Measurements from ENCODE around the gene ZBTB7B.
A peak's percentile ranks its signal among the peaks of the same experiment; 100 is the strongest.

ZBTB7B gene

DNA sequence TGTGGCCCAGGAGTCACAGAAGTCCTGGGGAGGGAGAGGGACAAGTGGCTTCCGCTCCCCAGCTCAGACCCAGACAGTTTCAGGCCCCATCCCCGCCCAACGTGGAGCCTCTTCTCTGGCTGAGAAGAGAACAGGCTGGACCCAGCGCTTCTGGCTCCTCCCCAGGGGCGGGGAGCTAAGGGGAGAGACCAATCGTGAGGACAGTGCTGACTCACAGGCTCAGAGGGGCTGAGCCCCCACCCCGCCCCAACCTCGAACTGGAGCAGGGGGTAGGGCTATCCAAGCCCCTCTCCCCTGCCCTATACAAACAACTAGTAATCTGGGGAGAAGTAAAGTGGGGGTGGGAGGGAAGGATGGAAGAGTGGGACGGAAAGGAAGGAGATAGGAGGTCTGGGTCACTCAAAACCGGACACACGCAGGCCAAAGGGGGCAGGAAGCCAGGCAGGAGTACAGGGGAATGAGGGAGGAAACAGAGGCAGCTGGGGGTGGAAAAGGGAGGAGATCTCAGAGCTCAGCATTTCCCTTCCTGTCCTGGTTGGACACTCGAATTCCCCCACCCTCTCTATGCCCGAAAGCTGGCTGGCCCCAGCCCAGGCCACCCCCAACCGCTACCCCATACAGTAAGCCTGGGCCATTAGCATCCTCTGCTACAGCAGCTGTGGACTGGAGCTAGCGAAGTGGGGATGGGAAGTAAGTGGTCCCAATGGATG, 31.8 kb upstream of the ZBTB7B start, which contains the start of gene SHC1 (continued):
- TF ChIP-seq ZNF398 (tag by site-specific recombination; IDR thresholded peaks at IDR 0.05) (peak; percentile 78), ZXDB (tag by site-specific recombination; IDR thresholded peaks at IDR 0.05) (0 out of 2 replicates have a peak, but pooled peaks have one; percentile 35), ZNF280C (tag by site-specific recombination; IDR thresholded peaks at IDR 0.05) (no peak), AEBP2 (tag by site-specific recombination; IDR thresholded peaks at IDR 0.05; ENCODE audit: borderline replicate concordance) (no peak), FEZF1 (tag by site-specific recombination; IDR thresholded peaks at IDR 0.05) (no peak), ZNF140 (tag by site-specific recombination; IDR thresholded peaks at IDR 0.05) (no peak), ZNF560 (tag by site-specific recombination; IDR thresholded peaks at IDR 0.05; ENCODE audit: borderline replicate concordance) (no peak), ZBTB10 (tag by site-specific recombination; IDR thresholded peaks at IDR 0.05) (no peak), SP3 (tag by site-specific recombination; IDR thresholded peaks at IDR 0.05) (peak; percentile 81), GLIS2 (tag by site-specific recombination; IDR thresholded peaks at IDR 0.05) (peak; percentile 94), SP7 (tag by site-specific recombination; IDR thresholded peaks at IDR 0.05) (peak; percentile 57), ZNF324 (tag by site-specific recombination; IDR thresholded peaks at IDR 0.05) (no peak), ZNF776 (tag by site-specific recombination; IDR thresholded peaks at IDR 0.05; ENCODE audit: borderline replicate concordance) (no peak), SP2 (tag by site-specific recombination; IDR thresholded peaks at IDR 0.05) (peak; percentile 84), ZBTB49 (tag by site-specific recombination; IDR thresholded peaks at IDR 0.05; ENCODE audit: low read depth) (no peak), EGR2 (tag by site-specific recombination; IDR thresholded peaks at IDR 0.05; ENCODE audit: low read depth) (peak; percentile 36)
- TF ChIP-seq, protein P1, sequence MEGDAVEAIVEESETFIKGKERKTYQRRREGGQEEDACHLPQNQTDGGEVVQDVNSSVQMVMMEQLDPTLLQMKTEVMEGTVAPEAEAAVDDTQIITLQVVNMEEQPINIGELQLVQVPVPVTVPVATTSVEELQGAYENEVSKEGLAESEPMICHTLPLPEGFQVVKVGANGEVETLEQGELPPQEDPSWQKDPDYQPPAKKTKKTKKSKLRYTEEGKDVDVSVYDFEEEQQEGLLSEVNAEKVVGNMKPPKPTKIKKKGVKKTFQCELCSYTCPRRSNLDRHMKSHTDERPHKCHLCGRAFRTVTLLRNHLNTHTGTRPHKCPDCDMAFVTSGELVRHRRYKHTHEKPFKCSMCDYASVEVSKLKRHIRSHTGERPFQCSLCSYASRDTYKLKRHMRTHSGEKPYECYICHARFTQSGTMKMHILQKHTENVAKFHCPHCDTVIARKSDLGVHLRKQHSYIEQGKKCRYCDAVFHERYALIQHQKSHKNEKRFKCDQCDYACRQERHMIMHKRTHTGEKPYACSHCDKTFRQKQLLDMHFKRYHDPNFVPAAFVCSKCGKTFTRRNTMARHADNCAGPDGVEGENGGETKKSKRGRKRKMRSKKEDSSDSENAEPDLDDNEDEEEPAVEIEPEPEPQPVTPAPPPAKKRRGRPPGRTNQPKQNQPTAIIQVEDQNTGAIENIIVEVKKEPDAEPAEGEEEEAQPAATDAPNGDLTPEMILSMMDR (tag by site-specific recombination; IDR thresholded peaks at IDR 0.05) = no peak
- TF ChIP-seq, protein P2, sequence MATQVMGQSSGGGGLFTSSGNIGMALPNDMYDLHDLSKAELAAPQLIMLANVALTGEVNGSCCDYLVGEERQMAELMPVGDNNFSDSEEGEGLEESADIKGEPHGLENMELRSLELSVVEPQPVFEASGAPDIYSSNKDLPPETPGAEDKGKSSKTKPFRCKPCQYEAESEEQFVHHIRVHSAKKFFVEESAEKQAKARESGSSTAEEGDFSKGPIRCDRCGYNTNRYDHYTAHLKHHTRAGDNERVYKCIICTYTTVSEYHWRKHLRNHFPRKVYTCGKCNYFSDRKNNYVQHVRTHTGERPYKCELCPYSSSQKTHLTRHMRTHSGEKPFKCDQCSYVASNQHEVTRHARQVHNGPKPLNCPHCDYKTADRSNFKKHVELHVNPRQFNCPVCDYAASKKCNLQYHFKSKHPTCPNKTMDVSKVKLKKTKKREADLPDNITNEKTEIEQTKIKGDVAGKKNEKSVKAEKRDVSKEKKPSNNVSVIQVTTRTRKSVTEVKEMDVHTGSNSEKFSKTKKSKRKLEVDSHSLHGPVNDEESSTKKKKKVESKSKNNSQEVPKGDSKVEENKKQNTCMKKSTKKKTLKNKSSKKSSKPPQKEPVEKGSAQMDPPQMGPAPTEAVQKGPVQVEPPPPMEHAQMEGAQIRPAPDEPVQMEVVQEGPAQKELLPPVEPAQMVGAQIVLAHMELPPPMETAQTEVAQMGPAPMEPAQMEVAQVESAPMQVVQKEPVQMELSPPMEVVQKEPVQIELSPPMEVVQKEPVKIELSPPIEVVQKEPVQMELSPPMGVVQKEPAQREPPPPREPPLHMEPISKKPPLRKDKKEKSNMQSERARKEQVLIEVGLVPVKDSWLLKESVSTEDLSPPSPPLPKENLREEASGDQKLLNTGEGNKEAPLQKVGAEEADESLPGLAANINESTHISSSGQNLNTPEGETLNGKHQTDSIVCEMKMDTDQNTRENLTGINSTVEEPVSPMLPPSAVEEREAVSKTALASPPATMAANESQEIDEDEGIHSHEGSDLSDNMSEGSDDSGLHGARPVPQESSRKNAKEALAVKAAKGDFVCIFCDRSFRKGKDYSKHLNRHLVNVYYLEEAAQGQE (tag by site-specific recombination; IDR thresholded peaks at IDR 0.05) = no peak

All from HEK293 (cell line).